ENCODE measurements around the gene TTC12.

Gene TTC12

DNA sequence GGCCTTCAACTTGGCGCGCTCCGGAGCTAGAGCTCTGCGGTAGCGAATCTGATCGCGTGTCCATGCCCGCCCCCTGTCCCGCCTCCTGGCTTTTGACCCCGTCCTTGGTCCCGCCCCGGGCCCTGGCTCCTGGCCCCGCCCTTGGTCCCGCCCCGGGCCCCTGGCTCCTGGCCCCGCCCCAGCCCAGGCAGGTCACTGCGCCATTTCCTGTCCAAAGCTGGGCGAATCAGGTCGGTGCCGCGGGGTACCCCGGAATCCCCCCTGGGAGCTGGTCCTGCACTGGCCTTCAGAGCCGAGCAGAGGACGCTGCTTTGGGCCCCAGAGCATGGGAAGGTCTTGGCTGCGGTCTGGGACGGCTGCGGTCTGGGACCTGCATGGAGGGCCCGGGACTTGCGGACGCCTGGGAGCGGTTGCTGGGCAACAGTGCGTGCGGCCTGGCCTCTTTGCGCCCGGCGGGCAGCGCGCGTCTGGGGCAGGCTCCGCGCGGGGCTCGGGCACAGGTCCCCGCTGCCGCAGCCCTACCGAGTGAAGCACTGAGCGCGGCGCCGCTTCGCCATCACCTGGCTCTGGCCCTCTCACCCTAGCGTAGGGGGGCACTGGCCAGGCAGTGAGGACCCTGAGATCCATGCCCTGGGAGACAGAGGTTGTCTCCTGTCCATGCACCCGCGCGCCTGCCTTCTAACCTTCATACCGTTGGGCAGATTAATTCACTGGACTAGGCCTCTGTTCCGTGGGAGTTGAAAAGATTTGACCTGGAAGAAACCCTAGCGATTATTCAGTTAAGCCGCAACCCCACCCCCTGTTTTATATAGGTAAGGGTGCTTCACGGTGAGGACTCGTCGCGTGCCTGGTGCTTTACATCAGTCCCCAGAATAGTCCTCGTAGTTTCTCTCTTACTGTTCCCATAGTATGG is at the start of gene TTC12:
TTC12 (plus strand) TSS at position 195 of the 913 bp plus-strand sequence. CDS start 1,675 bp downstream, outside the sequence.
- DNase-seq (ENCODE audit: low read depth in 2 of 3, low spot score in 1 of 3) = peak; percentile 88 to 95 (median 93)

GRCh38 chr11:113265362-113265761 is 49.0 kb upstream of the TTC12 start:
- no peak for DNase-seq (ENCODE audit: low read depth in 2 of 3, low spot score in 1 of 3)

GRCh38 chr11:113267493-113267892 is 46.9 kb upstream of the TTC12 start:
- no peak for DNase-seq (ENCODE audit: low read depth in 2 of 3, low spot score in 1 of 3)

- DNase-seq (ENCODE audit: low read depth in 2 of 3, low spot score in 1 of 3) = no peak
Measured at GRCh38 chr11:113269096-113269495, 45.3 kb upstream of the TTC12 start.

DNA sequence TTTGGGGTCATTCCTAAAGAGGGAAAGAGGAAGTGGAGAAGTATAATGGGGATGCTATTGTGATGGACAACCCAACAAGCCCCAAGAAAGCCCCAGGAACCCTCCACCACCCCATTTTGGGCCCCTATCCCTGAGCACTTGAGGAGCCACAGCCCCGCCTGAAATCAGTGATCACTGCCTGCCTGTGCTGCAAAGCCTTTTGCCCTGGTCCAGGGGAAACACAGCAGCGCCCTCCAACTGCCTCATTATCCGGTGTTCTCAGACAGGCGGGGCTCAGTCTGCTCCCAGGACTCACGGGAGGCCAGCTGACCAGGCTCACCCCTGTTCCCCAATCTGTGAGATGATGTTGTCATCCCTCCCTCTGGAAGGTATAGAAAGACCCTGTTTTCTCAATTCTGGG is 44.7 kb upstream of the TTC12 start:
- no peak for DNase-seq (ENCODE audit: low read depth in 2 of 3, low spot score in 1 of 3)

DNA sequence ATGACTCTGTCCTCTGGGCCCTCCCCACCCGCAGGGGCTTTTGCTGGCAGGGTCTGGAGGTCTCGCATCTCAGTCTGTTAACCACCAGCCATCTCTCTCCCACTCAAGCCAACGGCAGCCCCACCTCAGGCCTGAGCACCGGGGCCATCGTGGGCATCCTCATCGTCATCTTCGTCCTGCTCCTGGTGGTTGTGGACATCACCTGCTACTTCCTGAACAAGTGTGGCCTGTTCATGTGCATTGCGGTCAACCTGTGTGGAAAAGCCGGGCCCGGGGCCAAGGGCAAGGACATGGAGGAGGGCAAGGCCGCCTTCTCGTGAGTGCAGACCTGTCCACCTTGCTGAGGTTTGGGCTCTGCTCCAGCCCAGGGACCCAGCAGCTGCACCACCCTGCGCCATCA is 44.3 kb upstream of the TTC12 start:
- no peak for DNase-seq (ENCODE audit: low read depth in 2 of 3, low spot score in 1 of 3)

- DNase-seq (ENCODE audit: low read depth in 2 of 3, low spot score in 1 of 3) = no peak
Measured at GRCh38 chr11:113271551-113272245, 42.7 kb upstream of the TTC12 start.

DNA sequence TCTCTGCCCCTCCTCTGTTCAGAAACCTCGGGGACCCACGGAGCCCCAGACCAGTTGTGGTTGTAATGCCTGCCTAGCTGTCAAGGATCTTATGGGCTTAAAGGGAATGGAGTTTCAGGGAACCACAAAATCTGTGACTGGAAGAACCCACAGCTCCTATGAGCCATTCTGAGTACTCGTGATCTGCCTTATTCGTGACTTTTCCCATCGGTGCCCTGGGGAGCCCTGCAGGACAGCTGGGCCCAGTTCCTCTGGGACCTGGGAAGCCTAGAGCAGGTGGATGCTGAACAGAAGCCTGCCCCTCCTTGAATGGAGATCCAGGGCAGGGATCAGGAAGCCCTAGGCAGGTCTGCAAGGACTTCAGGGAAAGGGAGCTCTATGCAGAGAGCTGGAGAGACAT is 42.1 kb upstream of the TTC12 start:
- DNase-seq (ENCODE audit: low read depth in 2 of 3, low spot score in 1 of 3) = no peak

- no peak for DNase-seq (ENCODE audit: low read depth in 2 of 3, low spot score in 1 of 3)
Measured at GRCh38 chr11:113272927-113273615, 41.3 kb upstream of the TTC12 start.

- DNase-seq (ENCODE audit: low read depth in 2 of 3, low spot score in 1 of 3) = no peak
Measured at GRCh38 chr11:113273720-113274119, 40.7 kb upstream of the TTC12 start.

DNA sequence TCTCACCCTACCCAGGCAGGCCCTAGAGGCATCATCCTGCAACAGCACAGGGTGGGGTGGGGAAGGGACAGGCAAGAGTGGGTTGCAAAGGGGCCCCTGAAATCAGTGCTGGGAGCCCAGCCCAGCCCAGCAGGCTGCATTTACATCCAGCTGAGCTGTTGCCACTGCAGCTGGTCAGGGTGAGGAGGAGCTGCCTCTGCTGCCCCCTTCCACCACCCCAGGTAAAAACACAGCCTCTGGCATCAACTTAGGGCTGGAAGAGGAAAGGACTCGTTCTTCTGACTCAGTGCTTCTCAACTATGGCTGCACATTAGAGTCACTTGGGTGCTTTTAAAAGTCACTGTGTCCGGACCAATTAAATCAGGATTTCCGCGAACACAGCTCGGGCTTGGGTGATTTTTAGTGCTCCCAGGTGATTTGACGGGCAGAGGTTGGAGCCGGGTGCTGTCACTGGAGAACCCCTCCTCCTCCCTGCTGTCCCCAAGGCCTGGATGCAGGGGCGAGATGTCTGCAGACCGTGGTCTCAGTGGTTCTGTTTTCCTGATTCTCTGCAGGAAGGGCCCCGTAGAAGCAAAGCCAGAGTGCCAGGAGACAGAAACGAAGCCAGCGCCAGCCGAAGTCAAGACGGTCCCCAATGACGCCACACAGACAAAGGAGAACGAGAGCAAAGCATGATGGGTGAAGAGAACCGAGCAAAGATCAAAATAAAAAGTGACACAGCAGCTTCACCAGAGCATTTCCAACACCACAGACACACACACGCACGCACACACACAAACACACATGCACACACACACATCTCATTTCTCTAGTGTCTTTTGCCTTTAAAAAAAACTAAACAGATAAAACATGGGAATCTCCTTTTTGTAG is 39.4 kb upstream of the TTC12 start:
- DNase-seq (ENCODE audit: low read depth in 2 of 3, low spot score in 1 of 3) = no peak

GRCh38 chr11:113275602-113276001 is 38.8 kb upstream of the TTC12 start:
- DNase-seq (ENCODE audit: low read depth in 2 of 3, low spot score in 1 of 3) = no peak

DNA sequence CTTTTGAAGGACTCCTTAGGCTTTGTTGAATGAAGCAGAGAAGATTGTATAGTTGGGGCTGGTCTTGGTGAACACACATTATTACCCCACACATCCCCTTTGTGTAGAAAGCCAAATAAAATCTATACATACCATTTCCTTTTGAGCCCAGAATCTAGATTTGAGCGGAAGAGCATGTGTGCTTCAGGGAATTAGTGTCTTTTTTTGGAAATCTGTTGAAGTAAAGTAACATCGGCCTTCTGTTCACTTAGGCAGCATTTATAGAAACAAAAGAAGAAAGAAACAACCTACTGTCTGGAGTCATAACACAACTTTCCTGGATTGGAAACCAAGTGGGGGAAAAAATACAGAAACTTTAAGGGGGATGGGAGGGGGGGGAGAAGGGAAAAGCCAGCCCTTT is 37.9 kb upstream of the TTC12 start:
- DNase-seq (ENCODE audit: low read depth in 2 of 3, low spot score in 1 of 3) = no peak

DNA sequence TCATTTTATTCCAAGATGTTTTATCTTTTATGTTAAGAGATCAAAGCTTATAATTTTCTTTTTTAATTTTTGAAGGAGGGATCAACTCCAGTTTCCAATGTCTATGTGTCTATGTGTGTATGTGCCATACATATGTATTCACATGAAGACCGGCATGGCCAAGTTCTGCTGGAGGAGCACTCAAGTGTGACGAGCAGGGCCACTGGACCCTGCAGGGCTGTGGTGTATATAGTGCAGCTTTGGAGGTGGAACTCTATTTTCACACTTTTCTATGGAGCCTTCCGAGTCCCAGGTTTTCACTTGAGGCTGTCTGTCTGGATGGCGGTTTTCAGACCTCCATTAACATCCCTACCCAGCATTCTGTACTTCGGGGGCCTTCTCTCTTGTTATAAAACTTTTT is 36.5 kb upstream of the TTC12 start:
- no peak for DNase-seq (ENCODE audit: low read depth in 2 of 3, low spot score in 1 of 3)

- no peak for DNase-seq (ENCODE audit: low read depth in 2 of 3, low spot score in 1 of 3)
Measured at GRCh38 chr11:113278481-113278880, 35.9 kb upstream of the TTC12 start.

DNA sequence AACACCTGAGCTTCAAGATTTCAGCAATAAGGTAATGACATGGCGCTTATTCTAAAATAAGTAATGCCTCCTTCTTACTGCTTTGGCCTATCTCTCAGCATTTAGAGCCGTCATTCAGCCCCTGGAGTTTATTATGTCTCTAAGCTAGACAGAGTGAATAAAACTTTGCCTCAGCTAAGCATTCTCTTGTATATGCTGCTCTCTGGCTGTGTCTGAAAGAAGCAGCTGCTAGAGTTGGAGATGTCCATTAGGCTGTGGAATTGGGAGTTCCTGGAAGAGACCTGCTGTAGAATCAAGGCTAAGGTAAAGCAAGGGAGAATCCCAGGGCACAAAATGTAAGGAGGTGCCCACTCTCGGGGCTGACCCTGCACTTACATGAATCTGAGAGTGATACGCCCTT is 35.5 kb upstream of the TTC12 start:
- DNase-seq (ENCODE audit: low read depth in 2 of 3, low spot score in 1 of 3) = no peak

GRCh38 chr11:113279591-113279990 is 34.8 kb upstream of the TTC12 start:
- no peak for DNase-seq (ENCODE audit: low read depth in 2 of 3, low spot score in 1 of 3)

DNA sequence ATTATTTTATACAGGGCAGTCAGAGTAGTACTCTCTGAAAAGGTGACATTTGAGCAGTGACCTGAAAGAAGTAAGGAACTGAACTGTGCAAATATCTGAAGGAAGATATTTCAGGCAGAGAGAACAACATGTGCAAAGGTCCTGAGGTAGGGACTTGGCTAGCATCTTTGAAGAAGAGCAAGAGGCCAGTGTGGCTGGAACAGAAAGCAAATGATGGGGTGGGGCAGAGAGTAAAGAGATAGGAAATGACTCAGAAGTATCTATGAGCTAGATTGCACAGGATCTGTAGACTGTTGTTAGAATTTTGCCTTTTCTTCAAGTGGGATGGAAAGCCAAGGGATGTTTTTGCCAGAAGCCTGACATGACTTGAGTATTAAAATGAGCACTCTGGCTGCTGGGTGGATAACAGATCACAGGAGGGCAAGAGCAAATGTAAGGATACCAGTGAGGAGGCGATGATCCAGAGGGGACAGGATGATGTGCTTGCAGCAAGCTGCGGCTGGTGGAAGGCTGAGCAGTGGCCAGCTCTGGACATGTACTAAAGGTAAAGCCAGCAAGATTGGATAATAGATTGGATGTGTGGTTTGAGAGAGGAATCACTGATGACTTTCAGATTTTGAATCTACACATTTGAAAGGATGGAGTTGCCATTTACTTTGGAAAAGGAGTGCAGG is 33.2 kb upstream of the TTC12 start:
- DNase-seq (ENCODE audit: low read depth in 2 of 3, low spot score in 1 of 3) = no peak

- DNase-seq (ENCODE audit: low read depth in 2 of 3, low spot score in 1 of 3) = no peak
Measured at GRCh38 chr11:113282898-113283437, 31.4 kb upstream of the TTC12 start.

- no peak for DNase-seq (ENCODE audit: low read depth in 2 of 3, low spot score in 1 of 3)
Measured at GRCh38 chr11:113283881-113284280, 30.5 kb upstream of the TTC12 start.
